Peyer's patch (tissue), 4 donors: ENCODE data around the gene PALD1.

Experiments used
- POLR2A ChIP-seq, 2 donors: fragments of 450-650 bp; IDR thresholded peaks; one replicate each; pipeline ENCODE4 v1.5.1; 2017; ENCODE audit warnings: antibody characterized with exemption in 2 of 2, mild to moderate bottlenecking in 2 of 2, moderate library complexity in 2 of 2
- TF ChIP-seq, protein P1 (sequence below), 6 experiments: fragments of 450-650 bp in 4 of 6; fragments of 200-600 bp in 2 of 6; sonication (generic) in 1 of 6; IDR thresholded peaks; one replicate each; pipeline ENCODE4 v1.5.1; 2017 to 2019; ENCODE audit warnings: antibody characterized with exemption in 6 of 6, mild to moderate bottlenecking in 3 of 6, moderate library complexity in 1 of 6

DNA sequence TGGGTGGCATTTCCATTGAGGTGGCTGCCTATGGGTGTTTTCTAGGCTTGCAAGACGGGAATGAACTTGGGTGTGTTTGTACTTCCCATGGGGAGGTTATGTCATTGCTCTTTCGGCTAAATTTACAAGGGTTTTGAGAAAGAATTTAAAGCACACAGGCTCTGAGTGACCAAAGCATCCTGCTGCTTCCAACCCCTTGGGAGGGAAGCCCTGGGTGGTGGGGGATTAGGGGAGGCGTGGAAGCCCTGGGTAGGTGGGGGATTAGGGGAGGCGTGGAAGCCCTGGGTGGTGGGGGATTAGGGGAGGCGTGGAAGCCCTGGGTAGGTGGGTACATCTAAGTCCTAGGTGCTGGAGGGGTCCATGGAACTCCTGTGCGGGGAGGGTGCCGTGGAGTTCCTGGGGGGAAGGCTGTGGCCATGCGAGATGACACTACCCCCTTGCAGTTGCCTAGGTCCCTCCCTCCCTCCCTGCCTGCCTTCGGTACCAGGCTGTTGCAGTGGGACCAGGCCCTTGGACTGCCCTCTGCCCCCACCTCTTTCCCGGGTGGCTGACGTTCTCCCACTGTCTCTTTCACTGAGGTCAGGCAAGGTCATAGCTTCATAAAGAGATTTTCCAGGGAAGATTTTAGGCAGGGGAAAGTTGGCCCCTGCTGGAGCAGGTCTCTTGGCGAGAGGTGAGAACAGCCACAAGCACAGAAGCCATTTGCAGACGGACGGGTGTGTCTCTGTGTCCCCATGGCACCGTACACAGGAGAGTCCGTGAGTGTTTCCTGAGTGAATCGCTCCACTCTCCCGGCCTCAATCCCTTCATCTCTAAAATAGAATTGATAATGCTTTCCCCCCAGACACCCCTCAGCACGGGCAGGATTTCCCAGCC is 104.5 kb downstream of the PALD1 start:
- TF ChIP-seq, protein P1, sequence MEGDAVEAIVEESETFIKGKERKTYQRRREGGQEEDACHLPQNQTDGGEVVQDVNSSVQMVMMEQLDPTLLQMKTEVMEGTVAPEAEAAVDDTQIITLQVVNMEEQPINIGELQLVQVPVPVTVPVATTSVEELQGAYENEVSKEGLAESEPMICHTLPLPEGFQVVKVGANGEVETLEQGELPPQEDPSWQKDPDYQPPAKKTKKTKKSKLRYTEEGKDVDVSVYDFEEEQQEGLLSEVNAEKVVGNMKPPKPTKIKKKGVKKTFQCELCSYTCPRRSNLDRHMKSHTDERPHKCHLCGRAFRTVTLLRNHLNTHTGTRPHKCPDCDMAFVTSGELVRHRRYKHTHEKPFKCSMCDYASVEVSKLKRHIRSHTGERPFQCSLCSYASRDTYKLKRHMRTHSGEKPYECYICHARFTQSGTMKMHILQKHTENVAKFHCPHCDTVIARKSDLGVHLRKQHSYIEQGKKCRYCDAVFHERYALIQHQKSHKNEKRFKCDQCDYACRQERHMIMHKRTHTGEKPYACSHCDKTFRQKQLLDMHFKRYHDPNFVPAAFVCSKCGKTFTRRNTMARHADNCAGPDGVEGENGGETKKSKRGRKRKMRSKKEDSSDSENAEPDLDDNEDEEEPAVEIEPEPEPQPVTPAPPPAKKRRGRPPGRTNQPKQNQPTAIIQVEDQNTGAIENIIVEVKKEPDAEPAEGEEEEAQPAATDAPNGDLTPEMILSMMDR (IDR thresholded peaks at IDR 0.05), result no peak
- no peak for TF ChIP-seq POLR2A (IDR thresholded peaks at IDR 0.05)
